ENCODE data around the gene GRK5.

GRK5 gene

GRCh38 chr10:119319920-119320258, 112.5 kb downstream of the GRK5 start:
- no peaks in the 10 kb centered on the region for H3K4me1 ChIP-seq (ENCODE audit: control insufficient read depth, low read length)
- TF ChIP-seq EZH2phosphoT487 (IDR thresholded peaks at IDR 0.05; ENCODE audit: borderline replicate concordance, low read length), result no peak
- TF ChIP-seq, protein P1, sequence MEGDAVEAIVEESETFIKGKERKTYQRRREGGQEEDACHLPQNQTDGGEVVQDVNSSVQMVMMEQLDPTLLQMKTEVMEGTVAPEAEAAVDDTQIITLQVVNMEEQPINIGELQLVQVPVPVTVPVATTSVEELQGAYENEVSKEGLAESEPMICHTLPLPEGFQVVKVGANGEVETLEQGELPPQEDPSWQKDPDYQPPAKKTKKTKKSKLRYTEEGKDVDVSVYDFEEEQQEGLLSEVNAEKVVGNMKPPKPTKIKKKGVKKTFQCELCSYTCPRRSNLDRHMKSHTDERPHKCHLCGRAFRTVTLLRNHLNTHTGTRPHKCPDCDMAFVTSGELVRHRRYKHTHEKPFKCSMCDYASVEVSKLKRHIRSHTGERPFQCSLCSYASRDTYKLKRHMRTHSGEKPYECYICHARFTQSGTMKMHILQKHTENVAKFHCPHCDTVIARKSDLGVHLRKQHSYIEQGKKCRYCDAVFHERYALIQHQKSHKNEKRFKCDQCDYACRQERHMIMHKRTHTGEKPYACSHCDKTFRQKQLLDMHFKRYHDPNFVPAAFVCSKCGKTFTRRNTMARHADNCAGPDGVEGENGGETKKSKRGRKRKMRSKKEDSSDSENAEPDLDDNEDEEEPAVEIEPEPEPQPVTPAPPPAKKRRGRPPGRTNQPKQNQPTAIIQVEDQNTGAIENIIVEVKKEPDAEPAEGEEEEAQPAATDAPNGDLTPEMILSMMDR (IDR thresholded peaks at IDR 0.05; ENCODE audit: low read depth, low read length, poor library complexity, severe bottlenecking), result no peak

GRCh38 chr10:119320981-119321380, 113.6 kb downstream of the GRK5 start:
- Histone ChIP-seq H4K20me1 (ENCODE audit: control insufficient read depth, insufficient read depth, low read depth, low read length) (no peaks in the 10 kb centered on the region), H3K4me1 (ENCODE audit: control insufficient read depth, low read length) (no peaks in the 10 kb centered on the region), H3K36me3 (ENCODE audit: control insufficient read depth, low read length) (no peaks in the 10 kb centered on the region), H3K27me3 (ENCODE audit: control insufficient read depth, low read length) (peaks cover 17% of the 10 kb centered on the region), H3F3A (ENCODE audit: control insufficient read depth, insufficient read depth) (no peaks in the 10 kb centered on the region), H3K4me3 (ENCODE audit: low read length) (no peak overlapping the region), H3K4me2 (ENCODE audit: low read length) (no peak overlapping the region), H3K9me2 (replicated peaks; ENCODE audit: control insufficient read depth, low read length) (no peaks in the 10 kb centered on the region), H3K27ac (ENCODE audit: low read depth, low read length) (no peak overlapping the region), H3K79me2 (ENCODE audit: control insufficient read depth, low read length) (no peaks in the 10 kb centered on the region), H3K9me3 (ENCODE audit: control insufficient read depth, insufficient read depth, low read length) (no peaks in the 10 kb centered on the region)
- TF ChIP-seq, protein P1 (IDR thresholded peaks at IDR 0.05; ENCODE audit: low read depth, low read length, poor library complexity, severe bottlenecking), result no peak
- no peak for TF ChIP-seq EZH2phosphoT487 (IDR thresholded peaks at IDR 0.05; ENCODE audit: borderline replicate concordance, low read length)

More at GRCh38 chr10:119319920-119320258, 112.5 kb downstream of the GRK5 start:
- no peak overlapping the region for H3K4me2 ChIP-seq (ENCODE audit: low read length)
- no peaks in the 10 kb centered on the region for H3K79me2 ChIP-seq (ENCODE audit: control insufficient read depth, low read length)
- no peaks in the 10 kb centered on the region for H3F3A ChIP-seq (ENCODE audit: control insufficient read depth, insufficient read depth)
- no peaks in the 10 kb centered on the region for H3K36me3 ChIP-seq (ENCODE audit: control insufficient read depth, low read length)
- no peaks in the 10 kb centered on the region for H3K9me3 ChIP-seq (ENCODE audit: control insufficient read depth, insufficient read depth, low read length)
- H4K20me1 ChIP-seq (ENCODE audit: control insufficient read depth, insufficient read depth, low read depth, low read length), result no peaks in the 10 kb centered on the region
- H3K4me3 ChIP-seq (ENCODE audit: low read length), result no peak overlapping the region
- no peaks in the 10 kb centered on the region for H3K9me2 ChIP-seq (replicated peaks; ENCODE audit: control insufficient read depth, low read length)
- peaks cover 17% of the 10 kb centered on the region for H3K27me3 ChIP-seq (ENCODE audit: control insufficient read depth, low read length)
- H3K27ac ChIP-seq (ENCODE audit: low read depth, low read length), result no peak overlapping the region

- no peak for TF ChIP-seq EZH2phosphoT487 (IDR thresholded peaks at IDR 0.05; ENCODE audit: borderline replicate concordance, low read length)
- TF ChIP-seq, protein P1 (IDR thresholded peaks at IDR 0.05; ENCODE audit: low read depth, low read length, poor library complexity, severe bottlenecking), result no peak
- H3K4me1 ChIP-seq (ENCODE audit: control insufficient read depth, low read length), result peaks cover 5% of the 10 kb centered on the region
- no peak overlapping the region for H3K27ac ChIP-seq (ENCODE audit: low read depth, low read length)
- no peaks in the 10 kb centered on the region for H3K79me2 ChIP-seq (ENCODE audit: control insufficient read depth, low read length)
- H3K27me3 ChIP-seq (ENCODE audit: control insufficient read depth, low read length), result peaks cover 11% of the 10 kb centered on the region; the same call in 1 of the 2 replicates
- no peak overlapping the region for H3K4me3 ChIP-seq (ENCODE audit: low read length)
- H3K36me3 ChIP-seq (ENCODE audit: control insufficient read depth, low read length), result no peaks in the 10 kb centered on the region
- no peaks in the 10 kb centered on the region for H3K9me2 ChIP-seq (replicated peaks; ENCODE audit: control insufficient read depth, low read length)
- H3F3A ChIP-seq (ENCODE audit: control insufficient read depth, insufficient read depth), result no peaks in the 10 kb centered on the region
- H3K9me3 ChIP-seq (ENCODE audit: control insufficient read depth, insufficient read depth, low read length), result no peaks in the 10 kb centered on the region
- no peak overlapping the region for H3K4me2 ChIP-seq (ENCODE audit: low read length)
- no peaks in the 10 kb centered on the region for H4K20me1 ChIP-seq (ENCODE audit: control insufficient read depth, insufficient read depth, low read depth, low read length)
Measured at GRCh38 chr10:119323085-119324016, 116.0 kb downstream of the GRK5 start.
